AG08395 (cell line): ENCODE data around the gene MOV10L1.
"Not testable (repeated sequence)": the region's sequence is repeated elsewhere in the genome, so short reads cannot be mapped to it uniquely, and the experiment has no call there.

Source experiments
- DNase-seq: peaks from one replicate; pipeline ENCODE4 v3.0.0; 2012; ENCODE audit warnings: mixed read lengths, low spot score

The MOV10L1 gene

GRCh38 chr22:50204998-50205397 is 115.2 kb downstream of the MOV10L1 start:
- DNase-seq = not testable (repeated sequence)

GRCh38 chr22:50205781-50206569 is 116.2 kb downstream of the MOV10L1 start:
- no peak for DNase-seq

- peak; percentile 81 for DNase-seq
Observed at GRCh38 chr22:50206599-50206998, 116.8 kb downstream of the MOV10L1 start.

GRCh38 chr22:50207383-50208140 is 117.8 kb downstream of the MOV10L1 start:
- no peak for DNase-seq

- DNase-seq = no peak
Observed at GRCh38 chr22:50208430-50208938, 118.7 kb downstream of the MOV10L1 start.

GRCh38 chr22:50208939-50209892 is 119.4 kb downstream of the MOV10L1 start:
- no peak for DNase-seq

- DNase-seq = peak; percentile 84
Observed at GRCh38 chr22:50209893-50210292, 120.1 kb downstream of the MOV10L1 start.

- DNase-seq = no peak
Observed at GRCh38 chr22:50210378-50211139, 120.8 kb downstream of the MOV10L1 start.

GRCh38 chr22:50211147-50211546 is 121.3 kb downstream of the MOV10L1 start:
- no peak for DNase-seq
